GM06990 (cell line): ENCODE data around the gene TBC1D5.

Experiments used
- DNase-seq: peaks from one replicate; pipeline ENCODE4 v3.0.0-alpha.2; 2011; ENCODE audit not compliant: insufficient read length; ENCODE audit errors: extremely low read depth
- H3K27me3 ChIP-seq: replicated peaks from 2 replicates; pipeline ENCODE4 v1.6.0; 2011; ENCODE audit warnings: low read length; ENCODE audit not compliant: control insufficient read depth, insufficient read depth
- H3K36me3 ChIP-seq: 2 replicates; pipeline ENCODE4 v1.5.1; 2011; ENCODE audit warnings: low read length; ENCODE audit not compliant: control insufficient read depth, insufficient read depth
- H3K4me3 ChIP-seq: replicated peaks from 2 replicates; pipeline ENCODE4 v1.5.1; 2011; ENCODE audit warnings: low read depth, mild to moderate bottlenecking, control low read depth, low read length
- CTCF ChIP-seq: IDR thresholded peaks from 2 replicates; pipeline ENCODE4 v1.5.1; 2011; ENCODE audit warnings: low read length, control low read depth, mild to moderate bottlenecking, inconsistent platforms; ENCODE audit not compliant: insufficient read depth, poor library complexity, severe bottlenecking

TBC1D5 gene

GRCh38 chr3:17508180-17508752 lies 234.2 kb downstream of the TBC1D5 start:
- Histone ChIP-seq H3K27me3 (no peaks in the 10 kb centered on the region), H3K36me3 (no peaks in the 10 kb centered on the region), H3K4me3 (no peak overlapping the region)
- DNase-seq: no peak
- TF ChIP-seq CTCF: no peak

GRCh38 chr3:17507480-17507879 lies 235.0 kb downstream of the TBC1D5 start:
- no peak overlapping the region for H3K4me3 ChIP-seq
- no peak for TF ChIP-seq CTCF
- no peaks in the 10 kb centered on the region for H3K27me3 ChIP-seq
- H3K36me3 ChIP-seq: no peaks in the 10 kb centered on the region
- no peak for DNase-seq

DNA sequence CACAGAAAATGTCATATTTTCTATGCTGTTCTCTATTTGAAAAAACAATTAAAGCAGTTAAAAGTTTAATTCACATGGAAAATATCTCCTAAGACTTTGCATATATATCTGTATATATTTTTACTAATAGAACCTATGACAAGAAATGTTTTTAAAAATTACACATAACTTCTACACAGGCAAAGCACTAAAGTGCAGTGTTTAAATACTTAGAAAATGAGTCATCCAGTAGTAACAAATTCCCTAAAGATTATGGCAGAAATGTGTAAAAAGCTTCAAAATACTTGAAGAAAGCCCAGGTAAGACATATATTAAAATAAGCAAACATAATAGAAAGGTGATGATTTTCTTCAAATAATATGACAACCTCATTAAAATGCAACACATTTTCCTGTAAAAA lies 236.6 kb downstream of the TBC1D5 start:
- no peak for DNase-seq
- H3K27me3 ChIP-seq: no peaks in the 10 kb centered on the region
- TF ChIP-seq CTCF: no peak
- no peak overlapping the region for H3K4me3 ChIP-seq
- no peaks in the 10 kb centered on the region for H3K36me3 ChIP-seq

DNA sequence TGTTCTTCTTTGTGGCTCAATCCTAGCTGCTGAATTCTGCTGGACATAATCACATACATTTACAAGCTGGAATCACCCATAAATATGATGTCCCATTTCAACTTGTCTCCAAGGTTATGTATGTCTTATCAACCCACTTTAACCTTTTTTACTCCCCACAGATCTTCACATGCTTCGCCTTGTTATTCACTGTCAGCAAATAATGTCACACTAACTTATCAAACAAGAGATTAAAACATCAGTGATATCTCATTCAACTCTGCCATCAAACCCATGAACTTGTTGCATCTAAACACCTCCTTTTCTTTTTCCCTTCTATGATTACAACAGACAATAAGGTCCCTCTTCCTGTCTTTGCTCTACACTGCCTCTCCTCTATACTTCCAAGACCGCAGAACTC lies 240.7 kb downstream of the TBC1D5 start:
- no peak for TF ChIP-seq CTCF

GRCh38 chr3:17500618-17501017 lies 241.8 kb downstream of the TBC1D5 start:
- H3K4me3 ChIP-seq: no peak overlapping the region
- H3K27me3 ChIP-seq: no peaks in the 10 kb centered on the region
- no peak for DNase-seq
- no peaks in the 10 kb centered on the region for H3K36me3 ChIP-seq
- no peak for TF ChIP-seq CTCF

More for the DNA sequence above, 240.7 kb downstream of the TBC1D5 start:
- DNase-seq: no peak
- no peaks in the 10 kb centered on the region for H3K27me3 ChIP-seq
- no peaks in the 10 kb centered on the region for H3K36me3 ChIP-seq
- H3K4me3 ChIP-seq: no peak overlapping the region
